IPS-20b (cell line): ENCODE measurements around the gene KLHL2.

Experiments
- H3K27ac ChIP-seq: one replicate; pipeline ENCODE4 v1.5.1; 2013; ENCODE audit warnings: low read length
- H3K27me3 ChIP-seq: 2 replicates; pipeline ENCODE4 v1.6.1; 2013; ENCODE audit warnings: mild to moderate bottlenecking, low read length, inconsistent platforms; ENCODE audit not compliant: insufficient read depth
- H3K36me3 ChIP-seq: 2 replicates; pipeline ENCODE4 v1.6.1; 2013; ENCODE audit warnings: low read depth, mild to moderate bottlenecking, inconsistent platforms, low read length, moderate library complexity; ENCODE audit not compliant: insufficient read depth
- H3K4me1 ChIP-seq: 2 replicates; pipeline ENCODE4 v1.6.1; 2013; ENCODE audit warnings: mild to moderate bottlenecking, control low read depth, inconsistent platforms, low read length, moderate library complexity; ENCODE audit not compliant: insufficient read depth
- H3K4me3 ChIP-seq: 2 replicates; pipeline ENCODE4 v1.5.1; 2013; ENCODE audit warnings: mild to moderate bottlenecking, low read length, inconsistent platforms
- H3K9ac ChIP-seq: 2 replicates; pipeline ENCODE4 v1.6.1; 2013; ENCODE audit warnings: low read depth, mild to moderate bottlenecking, inconsistent platforms, low read length, moderate library complexity
- H3K9me3 ChIP-seq: 2 replicates; pipeline ENCODE4 v1.6.1; 2013; ENCODE audit warnings: mild to moderate bottlenecking, low read depth, low read length, inconsistent platforms; ENCODE audit not compliant: insufficient read depth

The KLHL2 gene

GRCh38 chr4:165190591-165191347 lies 16.6 kb upstream of the KLHL2 start:
- Histone ChIP-seq H3K27me3 (no peaks in the 10 kb centered on the region), H3K27ac (no peak overlapping the region), H3K36me3 (no peaks in the 10 kb centered on the region), H3K4me3 (no peak overlapping the region), H3K9me3 (no peaks in the 10 kb centered on the region), H3K9ac (no peak overlapping the region), H3K4me1 (no peaks in the 10 kb centered on the region)

- no peak overlapping the region for H3K4me3 ChIP-seq
These were observed 16.1 kb upstream of the KLHL2 start for GRCh38 chr4:165191348-165191656.

GRCh38 chr4:165191814-165192499 lies 15.4 kb upstream of the KLHL2 start:
- Histone ChIP-seq H3K27ac (no peak overlapping the region), H3K27me3 (no peaks in the 10 kb centered on the region), H3K36me3 (no peaks in the 10 kb centered on the region)

More at GRCh38 chr4:165191348-165191656, 16.1 kb upstream of the KLHL2 start:
- Histone ChIP-seq H3K9me3 (no peaks in the 10 kb centered on the region), H3K27ac (no peak overlapping the region), H3K4me1 (no peaks in the 10 kb centered on the region), H3K27me3 (no peaks in the 10 kb centered on the region), H3K36me3 (no peaks in the 10 kb centered on the region), H3K9ac (no peak overlapping the region)

GRCh38 chr4:165192500-165192898 lies 14.9 kb upstream of the KLHL2 start:
- no peak overlapping the region for H3K9ac ChIP-seq
- H3K4me3 ChIP-seq = no peak overlapping the region
- no peak overlapping the region for H3K27ac ChIP-seq
- H3K4me1 ChIP-seq = no peaks in the 10 kb centered on the region
- no peaks in the 10 kb centered on the region for H3K27me3 ChIP-seq
- no peaks in the 10 kb centered on the region for H3K9me3 ChIP-seq
- no peaks in the 10 kb centered on the region for H3K36me3 ChIP-seq

More at GRCh38 chr4:165191814-165192499, 15.4 kb upstream of the KLHL2 start:
- Histone ChIP-seq H3K9ac (no peak overlapping the region), H3K4me3 (no peak overlapping the region), H3K4me1 (no peaks in the 10 kb centered on the region), H3K9me3 (no peaks in the 10 kb centered on the region)

- Histone ChIP-seq H3K27me3 (no peaks in the 10 kb centered on the region), H3K27ac (no peak overlapping the region), H3K4me1 (no peaks in the 10 kb centered on the region), H3K36me3 (no peaks in the 10 kb centered on the region), H3K9ac (no peak overlapping the region), H3K4me3 (no peak overlapping the region), H3K9me3 (no peaks in the 10 kb centered on the region)
These were observed 14.4 kb upstream of the KLHL2 start for GRCh38 chr4:165192956-165193355.

GRCh38 chr4:165194368-165194767 lies 13.0 kb upstream of the KLHL2 start:
- H3K27me3 ChIP-seq = no peaks in the 10 kb centered on the region
- H3K4me3 ChIP-seq = no peak overlapping the region
- no peaks in the 10 kb centered on the region for H3K9me3 ChIP-seq
- H3K36me3 ChIP-seq = no peaks in the 10 kb centered on the region
- H3K4me1 ChIP-seq = no peaks in the 10 kb centered on the region
- no peak overlapping the region for H3K9ac ChIP-seq
- H3K27ac ChIP-seq = no peak overlapping the region

- Histone ChIP-seq H3K4me1 (no peaks in the 10 kb centered on the region), H3K27ac (no peak overlapping the region), H3K9ac (no peak overlapping the region), H3K27me3 (no peaks in the 10 kb centered on the region), H3K9me3 (no peaks in the 10 kb centered on the region), H3K36me3 (no peaks in the 10 kb centered on the region), H3K4me3 (no peak overlapping the region)
These were observed 9.0 kb upstream of the KLHL2 start for GRCh38 chr4:165198329-165198728.

GRCh38 chr4:165199286-165199685 lies 8.1 kb upstream of the KLHL2 start:
- Histone ChIP-seq H3K27ac (no peak overlapping the region), H3K36me3 (no peaks in the 10 kb centered on the region), H3K27me3 (no peaks in the 10 kb centered on the region), H3K4me3 (no peak overlapping the region), H3K9me3 (no peaks in the 10 kb centered on the region), H3K4me1 (no peaks in the 10 kb centered on the region), H3K9ac (no peak overlapping the region)

GRCh38 chr4:165199722-165200121 lies 7.6 kb upstream of the KLHL2 start:
- H3K9ac ChIP-seq = no peak overlapping the region
- H3K36me3 ChIP-seq = no peaks in the 10 kb centered on the region
- no peaks in the 10 kb centered on the region for H3K9me3 ChIP-seq
- H3K27me3 ChIP-seq = no peaks in the 10 kb centered on the region
- H3K4me3 ChIP-seq = no peak overlapping the region
- H3K27ac ChIP-seq = no peak overlapping the region
- peaks cover 1% of the 10 kb centered on the region; the same call in 1 of the 2 replicates for H3K4me1 ChIP-seq

- H3K9ac ChIP-seq = no peak overlapping the region
- peaks cover 11% of the 10 kb centered on the region for H3K27me3 ChIP-seq
- no peaks in the 10 kb centered on the region for H3K36me3 ChIP-seq
- no peak overlapping the region for H3K27ac ChIP-seq
- no peaks in the 10 kb centered on the region for H3K9me3 ChIP-seq
- peaks cover 10% of the 10 kb centered on the region; the same call in 1 of the 2 replicates for H3K4me1 ChIP-seq
- no peak overlapping the region for H3K4me3 ChIP-seq
These were observed 5.6 kb upstream of the KLHL2 start for GRCh38 chr4:165201806-165202205.

- Histone ChIP-seq H3K4me3 (no peak overlapping the region), H3K9ac (no peak overlapping the region), H3K27me3 (peaks cover 25% of the 10 kb centered on the region), H3K9me3 (no peaks in the 10 kb centered on the region), H3K27ac (no peak overlapping the region), H3K36me3 (no peaks in the 10 kb centered on the region), H3K4me1 (peaks cover 10% of the 10 kb centered on the region; the same call in 1 of the 2 replicates)
These were observed 3.6 kb upstream of the KLHL2 start for GRCh38 chr4:165203541-165204461.
